Duodenal mucosa (tissue), 2 donors: ENCODE measurements around the gene AQP3.

ENCODE experiments used
- H3K27ac ChIP-seq: one replicate; pipeline ENCODE4 v1.7.0; 2013; ENCODE audit warnings: low read depth, low read length
- H3K27me3 ChIP-seq, 2 donors: one replicate each; pipeline ENCODE4 v1.7.0; 2013; ENCODE audit warnings: low read length in 2 of 2, control low read depth in 1 of 2; ENCODE audit not compliant: insufficient read depth in 2 of 2, control insufficient read depth in 1 of 2
- H3K36me3 ChIP-seq, 2 donors: one replicate each; pipeline ENCODE4 v1.7.0; 2013; ENCODE audit warnings: low read length in 2 of 2, control low read depth in 1 of 2; ENCODE audit not compliant: insufficient read depth in 2 of 2, control insufficient read depth in 1 of 2
- H3K4me1 ChIP-seq, 2 donors: one replicate each; pipeline ENCODE4 v1.7.0; 2013; ENCODE audit warnings: low read length in 2 of 2, control low read depth in 1 of 2; ENCODE audit not compliant: insufficient read depth in 2 of 2, control insufficient read depth in 1 of 2
- H3K4me3 ChIP-seq, 2 donors: one replicate each; pipeline ENCODE4 v1.7.0; 2013; ENCODE audit warnings: low read length in 2 of 2, low read depth in 1 of 2
- H3K9ac ChIP-seq, 2 donors: one replicate each; pipeline ENCODE4 v1.7.0; 2013; ENCODE audit warnings: low read length in 2 of 2, low read depth in 1 of 2
- H3K9me3 ChIP-seq, 2 donors: one replicate each; pipeline ENCODE4 v1.7.0; 2013; ENCODE audit warnings: low read length in 2 of 2, control low read depth in 1 of 2; ENCODE audit not compliant: control insufficient read depth in 1 of 2

AQP3 gene

GRCh38 chr9:33442125-33442524, 5.3 kb downstream of the AQP3 start:
- Histone ChIP-seq H3K4me1 (peaks cover 52 to 55% of the 10 kb centered on the region in 2 donors), H3K36me3 (peaks cover 7 to 20% of the 10 kb centered on the region in 2 donors), H3K27me3 (no peaks in the 10 kb centered on the region), H3K27ac (no peak overlapping the region), H3K9ac (no peak overlapping the region), H3K4me3 (no peak overlapping the region), H3K9me3 (no peaks in the 10 kb centered on the region)

DNA sequence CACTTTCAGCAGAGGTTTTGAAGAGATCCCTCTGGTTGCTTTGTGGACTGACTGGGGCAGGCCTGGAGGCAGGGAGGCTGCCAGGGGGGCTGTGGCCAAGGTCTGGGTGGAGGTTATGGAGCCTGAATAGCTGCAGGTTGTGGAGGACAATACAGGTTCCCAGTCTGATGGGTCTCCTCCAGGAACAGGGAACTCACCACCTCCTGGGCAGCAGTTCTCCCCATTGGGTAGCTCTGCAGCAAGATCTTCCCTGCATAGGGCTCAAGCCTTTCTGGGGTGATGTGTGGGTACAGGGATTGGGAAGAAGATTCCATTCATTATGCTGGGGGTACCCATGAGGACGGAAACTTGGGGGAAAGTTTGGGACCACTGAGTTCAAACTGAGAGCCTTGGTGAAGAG, 6.8 kb downstream of the AQP3 start:
- Histone ChIP-seq H3K4me1 (peaks cover 40 to 49% of the 10 kb centered on the region in 2 donors), H3K9ac (no peak overlapping the region), H3K27me3 (no peaks in the 10 kb centered on the region), H3K36me3 (peaks cover 7 to 20% of the 10 kb centered on the region in 2 donors), H3K4me3 (no peak overlapping the region), H3K9me3 (no peaks in the 10 kb centered on the region), H3K27ac (no peak overlapping the region)

- no peak overlapping the region for H3K27ac ChIP-seq
- H3K4me3 ChIP-seq: no peak overlapping the region
- peaks cover 40 to 45% of the 10 kb centered on the region in 2 donors for H3K4me1 ChIP-seq
- peaks cover 7 to 20% of the 10 kb centered on the region in 2 donors for H3K36me3 ChIP-seq
- H3K27me3 ChIP-seq: no peaks in the 10 kb centered on the region
- H3K9me3 ChIP-seq: no peaks in the 10 kb centered on the region
- H3K9ac ChIP-seq: no peak overlapping the region
These were observed 7.2 kb downstream of the AQP3 start for GRCh38 chr9:33440204-33440603.

DNA sequence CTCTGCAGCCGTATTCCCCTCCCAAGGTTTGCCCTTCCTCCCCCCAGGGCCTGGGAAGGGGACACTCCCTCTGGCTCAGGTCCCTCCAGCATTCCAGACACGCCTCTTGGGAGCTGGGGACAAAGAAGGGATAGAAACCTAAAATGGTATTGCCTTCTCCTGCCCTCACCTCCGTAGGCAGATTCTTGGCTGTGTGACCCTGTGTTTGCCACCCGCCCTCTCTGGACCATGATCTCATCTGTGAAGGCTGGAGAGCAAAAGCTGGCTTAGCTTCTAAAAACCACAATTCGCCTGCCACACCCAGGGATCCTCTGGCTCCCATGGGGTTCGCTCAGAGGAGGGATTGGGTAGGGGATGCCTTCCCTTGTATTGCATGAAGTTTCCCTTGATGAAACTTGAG, 7.7 kb downstream of the AQP3 start:
- Histone ChIP-seq H3K36me3 (peaks cover 7 to 20% of the 10 kb centered on the region in 2 donors), H3K9ac (no peak overlapping the region), H3K27me3 (no peaks in the 10 kb centered on the region), H3K9me3 (no peaks in the 10 kb centered on the region), H3K4me1 (peaks cover 41 to 46% of the 10 kb centered on the region in 2 donors), H3K27ac (no peak overlapping the region), H3K4me3 (no peak overlapping the region)

DNA sequence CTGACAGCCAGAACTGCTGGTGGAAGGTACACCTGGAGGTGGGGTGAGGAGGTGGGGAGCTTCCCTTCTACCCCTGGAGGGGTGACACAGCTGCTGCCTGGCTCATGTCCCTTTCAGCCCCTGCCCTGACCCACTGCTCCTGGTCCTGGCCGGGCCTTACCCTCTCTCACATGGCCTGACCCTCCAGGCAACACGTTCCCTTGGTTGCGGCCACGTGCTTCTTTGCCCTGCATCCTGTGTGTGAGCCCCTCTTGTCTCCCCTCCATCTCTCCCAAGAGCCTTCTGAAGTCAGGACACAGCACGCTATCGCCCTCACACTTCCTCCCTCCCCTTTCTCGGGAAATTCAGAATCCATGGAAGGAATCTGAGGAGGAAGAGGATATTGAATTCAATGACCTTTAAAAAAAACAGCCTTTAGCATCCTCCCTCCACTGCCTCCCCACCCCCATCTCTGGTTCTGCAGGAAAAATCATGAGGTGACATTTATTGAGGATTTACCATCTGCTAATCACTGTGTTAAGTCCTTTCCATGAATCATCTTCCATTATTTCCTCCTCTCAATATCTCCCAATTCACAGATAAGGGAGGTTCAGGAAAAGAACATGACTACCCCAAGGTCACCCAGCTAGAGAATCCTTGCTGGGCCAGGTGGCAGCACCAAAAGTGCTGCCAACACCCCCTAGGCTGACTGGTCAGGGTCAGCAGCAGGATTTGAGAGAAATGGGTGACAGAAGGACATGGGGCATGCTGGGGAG, 8.3 kb downstream of the AQP3 start:
- Histone ChIP-seq H3K9ac (no peak overlapping the region), H3K9me3 (no peaks in the 10 kb centered on the region), H3K27ac (no peak overlapping the region), H3K4me1 (peaks cover 43 to 48% of the 10 kb centered on the region in 2 donors), H3K36me3 (peaks cover 7 to 20% of the 10 kb centered on the region in 2 donors), H3K4me3 (no peak overlapping the region), H3K27me3 (no peaks in the 10 kb centered on the region)

GRCh38 chr9:33437898-33438297, 9.5 kb downstream of the AQP3 start:
- no peaks in the 10 kb centered on the region for H3K9me3 ChIP-seq
- no peak overlapping the region for H3K4me3 ChIP-seq
- H3K9ac ChIP-seq: no peak overlapping the region
- H3K27ac ChIP-seq: no peak overlapping the region
- no peaks in the 10 kb centered on the region for H3K27me3 ChIP-seq
- peaks cover 35 to 44% of the 10 kb centered on the region in 2 donors for H3K4me1 ChIP-seq
- peaks cover 0 to 11% of the 10 kb centered on the region in 2 donors for H3K36me3 ChIP-seq

- no peaks in the 10 kb centered on the region for H3K27me3 ChIP-seq
- H3K9me3 ChIP-seq: no peaks in the 10 kb centered on the region
- H3K4me3 ChIP-seq: no peak overlapping the region
- peaks cover 0 to 5% of the 10 kb centered on the region in 2 donors for H3K36me3 ChIP-seq
- no peak overlapping the region for H3K27ac ChIP-seq
- peaks cover 35 to 41% of the 10 kb centered on the region in 2 donors for H3K4me1 ChIP-seq
- no peak overlapping the region for H3K9ac ChIP-seq
These were observed 10.2 kb downstream of the AQP3 start for GRCh38 chr9:33437205-33437604.

- H3K36me3 ChIP-seq: peaks cover 0 to under 1% of the 10 kb centered on the region in 2 donors
- H3K9me3 ChIP-seq: no peaks in the 10 kb centered on the region
- no peak overlapping the region for H3K9ac ChIP-seq
- H3K27ac ChIP-seq: no peak overlapping the region
- H3K4me3 ChIP-seq: no peak overlapping the region
- H3K27me3 ChIP-seq: no peaks in the 10 kb centered on the region
- peaks cover 35 to 41% of the 10 kb centered on the region in 2 donors for H3K4me1 ChIP-seq
These were observed 10.9 kb downstream of the AQP3 start for GRCh38 chr9:33436445-33436844.

- no peaks in the 10 kb centered on the region for H3K9me3 ChIP-seq
- no peaks in the 10 kb centered on the region for H3K36me3 ChIP-seq
- no peak overlapping the region for H3K4me3 ChIP-seq
- H3K27ac ChIP-seq: no peak overlapping the region
- peaks cover 35 to 41% of the 10 kb centered on the region in 2 donors for H3K4me1 ChIP-seq
- H3K9ac ChIP-seq: no peak overlapping the region
- no peaks in the 10 kb centered on the region for H3K27me3 ChIP-seq
These were observed 11.5 kb downstream of the AQP3 start for GRCh38 chr9:33435821-33436277.

DNA sequence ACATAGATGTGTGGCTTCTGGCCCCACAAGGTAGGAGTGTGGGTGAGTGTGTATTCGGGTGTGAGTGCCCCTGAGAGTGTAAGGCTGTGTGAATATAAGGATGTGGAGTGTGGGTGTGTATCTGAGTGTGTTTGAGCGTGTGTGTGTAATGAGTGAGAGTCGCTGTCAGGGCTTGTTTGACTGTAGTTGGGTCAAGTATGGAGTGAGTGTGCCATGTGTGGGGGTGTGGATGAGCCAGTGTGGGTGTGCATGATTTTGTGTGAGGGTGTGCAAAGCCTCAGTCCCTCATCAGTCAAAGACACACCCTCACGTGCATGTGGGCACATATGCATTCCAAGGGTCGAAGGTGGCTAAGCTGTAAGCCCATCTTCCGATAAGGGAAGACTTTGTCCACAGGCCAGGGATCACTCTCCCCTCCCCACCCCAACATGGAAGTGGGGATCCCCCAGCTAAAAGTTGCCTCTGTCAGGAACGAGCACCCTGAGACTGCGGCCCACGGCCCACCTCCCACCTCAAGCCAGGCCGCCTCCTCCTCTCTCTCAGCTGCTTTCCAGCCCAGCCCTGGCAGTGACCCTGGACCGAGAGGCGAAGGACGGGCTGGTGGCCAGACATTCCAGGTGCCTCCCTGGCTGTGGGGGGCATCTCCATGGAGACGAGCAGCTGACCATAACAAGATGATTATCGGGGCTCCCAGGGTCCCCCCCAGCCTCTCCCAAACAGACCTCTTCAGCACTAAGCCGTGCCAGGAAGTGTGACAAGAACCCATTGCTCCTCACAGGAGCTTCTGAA, 12.9 kb downstream of the AQP3 start:
- Histone ChIP-seq H3K4me1 (peaks cover 27 to 34% of the 10 kb centered on the region in 2 donors), H3K27me3 (no peaks in the 10 kb centered on the region), H3K36me3 (no peaks in the 10 kb centered on the region), H3K9me3 (no peaks in the 10 kb centered on the region), H3K4me3 (no peak overlapping the region), H3K27ac (no peak overlapping the region), H3K9ac (no peak overlapping the region)
